Stimulated activated memory B cell treated with anti-CD40 and anti-IgM and Interleukin-4, amounts not matched to agents 10 μg/mL and 1 μg/mL and 100 μg/mL, for 72 hours (primary cell): ENCODE results near the gene NCOA3.
"Not testable (repeated sequence)": the region's sequence is repeated elsewhere in the genome, so short reads cannot be mapped to it uniquely, and the experiment has no call there.

ENCODE experiments used
- ATAC-seq: fragments of 150-1000 bp; cut with Tn5 transposase; 2 replicates; pipeline ENCODE4 v1.10.0; 2021
- H3K27ac Mint-ChIP-seq: one replicate; pipeline ENCODE4 v1.8.0; 2022; ENCODE audit warnings: mild to moderate bottlenecking, mixed read lengths
- H3K27me3 Mint-ChIP-seq: one replicate; pipeline ENCODE4 v1.8.0; 2022; ENCODE audit warnings: mixed read lengths
- H3K36me3 Mint-ChIP-seq: one replicate; pipeline ENCODE4 v1.8.0; 2022; ENCODE audit warnings: mixed read lengths
- H3K4me1 Mint-ChIP-seq: one replicate; pipeline ENCODE4 v1.8.0; 2022; ENCODE audit warnings: mixed read lengths
- H3K4me3 Mint-ChIP-seq: one replicate; pipeline ENCODE4 v1.8.0; 2022; ENCODE audit warnings: mild to moderate bottlenecking, moderate library complexity, mixed read lengths
- H3K9me3 Mint-ChIP-seq: one replicate; pipeline ENCODE4 v1.8.0; 2022; ENCODE audit warnings: mixed read lengths

NCOA3 gene

DNA sequence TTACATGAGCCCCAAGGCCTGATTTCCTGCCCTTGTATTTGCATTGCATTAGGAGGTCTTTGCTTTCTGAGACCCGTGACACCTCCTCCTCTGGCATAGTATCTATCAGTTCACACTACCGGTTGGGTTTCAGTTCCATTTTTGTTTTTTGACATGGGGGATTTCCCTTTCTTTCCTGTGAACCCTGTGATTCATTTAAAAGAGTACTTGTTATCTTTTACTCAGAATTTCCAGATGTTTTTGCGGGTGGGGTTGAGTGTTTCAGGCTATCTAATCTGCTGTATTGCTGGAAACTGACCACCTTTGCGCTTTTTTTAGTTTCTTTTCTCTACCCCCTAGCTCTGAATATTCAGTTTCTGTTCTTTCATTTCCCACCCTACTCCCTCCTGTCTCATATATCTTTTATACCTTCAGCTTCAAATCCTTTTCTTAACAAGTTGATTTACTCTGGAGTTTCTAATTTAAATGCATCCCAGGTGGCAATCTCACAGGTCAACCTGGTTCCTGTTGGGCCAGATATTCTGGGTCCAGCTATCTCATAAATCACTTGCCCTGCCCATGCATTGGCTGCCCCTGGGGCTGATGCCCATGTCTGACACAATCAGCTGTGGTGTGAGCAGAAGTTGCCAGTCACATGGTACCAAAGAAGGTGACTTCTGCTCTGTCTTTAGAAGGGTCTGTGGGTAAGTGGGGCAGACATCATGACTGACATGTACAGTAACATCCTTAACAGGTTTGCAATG, 14.3 kb upstream of the NCOA3 start:
- ATAC-seq = peak; percentile 91
- Mint-ChIP-seq H3K4me3 (peak overlapping the region; percentile 63), H3K27me3 (no peaks in the 10 kb centered on the region), H3K27ac (peak overlapping the region; percentile 93), H3K36me3 (no peaks in the 10 kb centered on the region), H3K9me3 (no peaks in the 10 kb centered on the region), H3K4me1 (peaks cover 63% of the 10 kb centered on the region)

GRCh38 chr20:47489448-47489872, 12.2 kb upstream of the NCOA3 start:
- H3K4me1 Mint-ChIP-seq = peaks cover 83% of the 10 kb centered on the region
- no peaks in the 10 kb centered on the region for H3K27me3 Mint-ChIP-seq
- no peak for ATAC-seq
- no peaks in the 10 kb centered on the region for H3K36me3 Mint-ChIP-seq
- H3K4me3 Mint-ChIP-seq = peak overlapping the region; percentile 36
- H3K9me3 Mint-ChIP-seq = no peaks in the 10 kb centered on the region
- peak overlapping the region; percentile 93 for H3K27ac Mint-ChIP-seq

- Mint-ChIP-seq H3K36me3 (no peaks in the 10 kb centered on the region), H3K4me3 (no peak overlapping the region), H3K9me3 (no peaks in the 10 kb centered on the region), H3K27ac (peak overlapping the region; percentile 93), H3K4me1 (peaks cover 78% of the 10 kb centered on the region), H3K27me3 (no peaks in the 10 kb centered on the region)
- peak; percentile 44 for ATAC-seq
Observed at GRCh38 chr20:47490795-47491194, 10.9 kb upstream of the NCOA3 start.

- no peak for ATAC-seq
- Mint-ChIP-seq H3K4me3 (no peak overlapping the region), H3K4me1 (peaks cover 70% of the 10 kb centered on the region), H3K36me3 (no peaks in the 10 kb centered on the region), H3K27ac (peak overlapping the region; percentile 93), H3K9me3 (no peaks in the 10 kb centered on the region), H3K27me3 (no peaks in the 10 kb centered on the region)
Observed at GRCh38 chr20:47492284-47492683, 9.4 kb upstream of the NCOA3 start.

GRCh38 chr20:47493175-47493962, 8.3 kb upstream of the NCOA3 start:
- H3K4me3 Mint-ChIP-seq = peak overlapping the region; percentile 22
- H3K27ac Mint-ChIP-seq = peak overlapping the region; percentile 93
- peaks cover 63% of the 10 kb centered on the region for H3K4me1 Mint-ChIP-seq
- no peaks in the 10 kb centered on the region for H3K27me3 Mint-ChIP-seq
- ATAC-seq = peak; percentile 62
- no peaks in the 10 kb centered on the region for H3K36me3 Mint-ChIP-seq
- no peaks in the 10 kb centered on the region for H3K9me3 Mint-ChIP-seq

DNA sequence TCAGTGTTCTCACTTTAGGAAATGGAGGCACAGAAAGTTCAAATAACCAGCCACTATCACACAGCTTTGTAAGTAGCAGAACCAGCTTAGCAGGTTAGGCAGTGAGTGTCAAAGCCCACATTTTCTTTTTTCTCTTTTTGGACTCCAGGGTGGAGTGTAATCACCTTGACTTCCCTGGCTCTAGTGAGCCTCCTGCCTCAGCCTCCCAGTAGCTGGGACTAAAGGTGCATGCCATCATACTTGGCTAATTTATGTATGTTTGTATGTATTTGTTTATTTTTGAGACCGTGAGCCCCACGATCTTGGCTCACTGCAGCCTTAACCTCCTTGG, 7.8 kb upstream of the NCOA3 start:
- Mint-ChIP-seq H3K9me3 (no peaks in the 10 kb centered on the region), H3K36me3 (no peaks in the 10 kb centered on the region), H3K4me1 (peaks cover 63% of the 10 kb centered on the region), H3K27ac (peak overlapping the region; percentile 93), H3K4me3 (peak overlapping the region; percentile 46), H3K27me3 (no peaks in the 10 kb centered on the region)
- ATAC-seq = no peak

DNA sequence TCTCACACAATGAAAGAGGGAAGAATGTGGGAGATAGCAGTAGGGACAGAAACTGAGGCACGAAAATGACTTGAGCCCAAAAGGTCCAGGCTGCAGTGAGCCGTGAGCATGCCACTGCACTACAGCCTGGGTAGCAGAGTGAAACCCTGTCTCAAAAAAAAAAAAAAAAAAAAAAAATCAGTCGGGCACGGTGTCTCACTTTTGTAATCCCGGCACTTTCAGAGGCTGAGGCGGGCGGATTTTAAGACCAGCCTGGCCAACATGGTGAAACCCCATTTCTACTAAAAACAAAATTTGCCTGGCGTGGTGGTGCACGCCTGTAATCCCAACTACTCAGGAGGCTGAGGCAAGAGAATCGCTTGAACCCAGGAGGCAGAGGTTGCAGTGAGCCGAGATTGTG, 7.1 kb upstream of the NCOA3 start:
- not testable (repeated sequence) for H3K9me3 Mint-ChIP-seq, H3K4me3 Mint-ChIP-seq, H3K36me3 Mint-ChIP-seq, H3K27me3 Mint-ChIP-seq, ATAC-seq
- peaks cover 56% of the 10 kb centered on the region for H3K4me1 Mint-ChIP-seq
- H3K27ac Mint-ChIP-seq = peak overlapping the region; percentile 93

DNA sequence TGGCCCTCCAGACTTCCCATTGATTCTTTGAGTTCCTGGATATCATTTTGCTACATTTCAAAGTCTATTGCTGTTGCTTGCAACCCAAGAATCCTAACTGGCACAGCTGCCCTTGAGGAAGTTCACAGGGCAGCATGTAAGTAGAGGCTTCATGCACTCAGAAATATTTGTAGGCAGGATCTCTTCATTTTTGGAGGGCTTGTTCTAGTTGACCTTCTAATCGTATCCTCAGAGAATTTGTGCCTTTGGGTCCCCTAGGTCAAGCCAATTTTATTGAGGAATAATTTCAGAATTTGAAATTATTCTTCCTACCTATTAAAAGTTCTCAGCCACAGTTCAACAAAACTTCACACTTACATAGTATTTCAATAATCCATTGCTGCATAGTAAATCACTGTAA, 5.6 kb upstream of the NCOA3 start:
- Mint-ChIP-seq H3K36me3 (no peaks in the 10 kb centered on the region), H3K4me3 (no peak overlapping the region), H3K4me1 (peaks cover 66% of the 10 kb centered on the region), H3K9me3 (no peaks in the 10 kb centered on the region), H3K27ac (peak overlapping the region; percentile 93), H3K27me3 (no peaks in the 10 kb centered on the region)
- ATAC-seq = no peak

DNA sequence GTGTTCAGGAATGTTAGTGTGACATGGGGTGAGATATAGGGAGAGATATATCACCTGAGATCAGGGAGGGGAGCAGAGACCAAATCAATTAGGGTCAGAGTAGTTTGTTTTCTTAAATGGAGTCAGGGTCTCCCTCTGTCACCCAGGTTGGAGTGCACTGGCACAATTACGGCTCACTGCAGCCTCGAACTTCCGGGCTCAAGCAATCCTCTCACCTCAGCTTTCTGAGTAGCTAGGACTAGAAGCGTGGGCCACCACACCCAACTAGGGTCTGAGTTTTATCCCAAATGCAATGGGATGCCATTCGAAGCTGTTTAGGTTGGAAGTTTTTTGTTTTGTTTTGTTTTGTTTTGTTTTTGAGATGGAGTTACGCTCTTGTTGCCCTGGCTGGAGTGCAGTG, 3.1 kb upstream of the NCOA3 start:
- ATAC-seq = no peak
- Mint-ChIP-seq H3K4me3 (peak overlapping the region; percentile 43), H3K36me3 (peaks cover 16% of the 10 kb centered on the region), H3K9me3 (no peaks in the 10 kb centered on the region), H3K4me1 (peaks cover 46% of the 10 kb centered on the region), H3K27ac (peak overlapping the region; percentile 69), H3K27me3 (no peaks in the 10 kb centered on the region)

DNA sequence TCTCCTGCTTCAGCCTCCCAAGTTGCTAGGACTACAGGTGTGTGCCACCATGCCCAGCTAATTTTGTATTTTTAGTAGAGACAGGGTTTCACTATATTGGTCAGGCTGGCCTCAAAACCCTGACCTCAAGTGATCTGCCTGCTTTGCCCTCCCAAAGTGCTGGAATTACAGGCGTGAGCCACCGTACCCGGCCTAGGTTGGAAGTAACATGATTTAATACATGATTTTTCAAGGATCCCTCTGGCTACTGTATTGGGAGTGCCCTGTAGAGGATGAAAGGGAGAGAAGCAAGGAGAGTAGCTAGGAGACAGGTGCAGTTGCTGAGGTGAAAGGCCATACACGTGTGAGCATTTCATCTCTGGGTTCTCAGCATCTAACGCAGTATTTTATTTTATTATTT, 2.6 kb upstream of the NCOA3 start:
- H3K36me3 Mint-ChIP-seq = peaks cover 20% of the 10 kb centered on the region
- peak overlapping the region; percentile 69 for H3K27ac Mint-ChIP-seq
- H3K4me1 Mint-ChIP-seq = peaks cover 41% of the 10 kb centered on the region
- ATAC-seq = no peak
- H3K9me3 Mint-ChIP-seq = no peaks in the 10 kb centered on the region
- H3K27me3 Mint-ChIP-seq = no peaks in the 10 kb centered on the region
- H3K4me3 Mint-ChIP-seq = no peak overlapping the region

GRCh38 chr20:47500082-47500481, 1.6 kb upstream of the NCOA3 start:
- peaks cover 23% of the 10 kb centered on the region for H3K36me3 Mint-ChIP-seq
- H3K27ac Mint-ChIP-seq = peak overlapping the region; percentile 93
- H3K9me3 Mint-ChIP-seq, ATAC-seq, H3K27me3 Mint-ChIP-seq: not testable (repeated sequence)
- H3K4me1 Mint-ChIP-seq = peaks cover 34% of the 10 kb centered on the region
- peak overlapping the region; percentile 94 for H3K4me3 Mint-ChIP-seq

- peaks cover 31% of the 10 kb centered on the region for H3K4me1 Mint-ChIP-seq
- peak overlapping the region; percentile 93 for H3K27ac Mint-ChIP-seq
- no peaks in the 10 kb centered on the region for H3K9me3 Mint-ChIP-seq
- H3K36me3 Mint-ChIP-seq = peaks cover 23% of the 10 kb centered on the region
- H3K27me3 Mint-ChIP-seq = no peaks in the 10 kb centered on the region
- H3K4me3 Mint-ChIP-seq = peak overlapping the region; percentile 94
- no peak for ATAC-seq
Observed at GRCh38 chr20:47500554-47500953, 1.1 kb upstream of the NCOA3 start.

- peaks cover 23% of the 10 kb centered on the region for H3K36me3 Mint-ChIP-seq
- ATAC-seq = no peak
- H3K4me3 Mint-ChIP-seq = peak overlapping the region; percentile 94
- H3K27ac Mint-ChIP-seq = peak overlapping the region; percentile 93
- H3K9me3 Mint-ChIP-seq = no peaks in the 10 kb centered on the region
- H3K27me3 Mint-ChIP-seq = no peaks in the 10 kb centered on the region
- peaks cover 32% of the 10 kb centered on the region for H3K4me1 Mint-ChIP-seq
Observed at GRCh38 chr20:47501116-47501481, 588 bp upstream of the NCOA3 start.

DNA sequence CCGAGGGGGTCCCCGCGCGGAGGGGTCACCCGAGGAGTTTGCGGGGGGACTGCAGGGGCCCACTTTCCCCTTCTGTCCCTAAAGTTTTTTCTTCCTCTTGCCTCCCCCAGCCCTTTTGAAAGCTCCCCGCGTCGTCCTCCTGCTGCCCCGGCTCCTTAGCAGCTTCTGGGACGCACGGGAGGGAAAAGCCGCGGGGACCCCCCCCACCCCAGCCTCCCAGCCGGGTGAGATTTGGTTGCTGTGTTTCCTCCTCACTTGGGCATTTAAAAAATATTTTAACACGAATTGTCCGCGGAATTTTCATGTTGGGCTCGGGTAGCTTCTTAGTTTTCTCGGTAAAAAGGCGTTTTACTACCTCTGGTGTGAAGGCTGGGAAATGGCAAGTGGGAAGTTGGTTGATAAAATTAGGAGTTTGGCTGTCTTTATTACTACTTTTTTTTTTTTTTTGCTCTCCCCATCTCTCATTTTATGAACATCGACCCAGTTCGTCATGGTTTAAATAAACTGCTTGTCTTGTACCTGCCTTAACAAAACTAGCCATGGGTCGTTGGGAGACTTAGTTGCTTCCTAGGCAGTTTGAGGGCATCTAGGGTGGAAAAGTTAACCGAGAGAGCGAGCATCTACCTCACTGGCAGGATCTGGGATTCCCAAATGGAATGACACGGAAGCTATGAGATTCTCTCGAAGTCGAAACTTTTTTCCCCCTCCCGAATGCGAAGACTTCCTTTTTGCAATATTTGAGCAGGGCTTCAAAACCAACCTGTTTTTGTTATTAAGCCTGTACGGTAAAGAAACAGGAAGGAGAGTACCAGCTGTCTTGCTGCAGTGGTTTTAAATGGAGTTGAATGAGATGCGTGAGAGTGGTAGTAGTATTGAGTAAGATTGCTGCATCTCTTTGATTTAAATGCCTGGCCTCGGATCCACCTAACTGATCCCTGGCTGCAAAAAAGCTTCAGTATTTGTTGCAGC, 868 bp downstream of the NCOA3 start:
- peaks cover 28% of the 10 kb centered on the region for H3K36me3 Mint-ChIP-seq
- ATAC-seq = peak; percentile 60
- peak overlapping the region; percentile 94 for H3K4me3 Mint-ChIP-seq
- no peaks in the 10 kb centered on the region for H3K9me3 Mint-ChIP-seq
- H3K27ac Mint-ChIP-seq = peak overlapping the region; percentile 93
- H3K4me1 Mint-ChIP-seq = peaks cover 45% of the 10 kb centered on the region
- H3K27me3 Mint-ChIP-seq = no peaks in the 10 kb centered on the region

DNA sequence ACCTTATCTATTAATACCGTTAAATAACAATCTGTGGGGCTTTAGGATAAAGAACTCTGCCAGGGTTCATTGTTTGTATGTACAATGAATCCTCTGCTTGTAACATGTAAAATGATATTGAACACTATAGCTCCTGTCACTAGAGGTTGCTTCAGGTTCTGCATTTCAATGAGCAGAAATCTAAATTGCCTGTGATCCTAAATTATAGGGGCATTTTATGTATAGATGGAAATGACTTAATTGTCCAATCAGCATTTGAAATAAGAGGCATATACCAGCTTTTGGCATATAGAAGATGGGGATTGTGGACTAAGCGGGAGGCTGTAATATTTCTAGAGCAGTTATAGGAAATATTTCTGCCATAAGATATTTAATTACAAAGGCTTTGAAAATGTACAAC, 2.0 kb downstream of the NCOA3 start:
- Mint-ChIP-seq H3K9me3 (no peaks in the 10 kb centered on the region), H3K36me3 (peaks cover 28% of the 10 kb centered on the region), H3K4me1 (peaks cover 46% of the 10 kb centered on the region), H3K27me3 (no peaks in the 10 kb centered on the region), H3K27ac (peak overlapping the region; percentile 93), H3K4me3 (peak overlapping the region; percentile 94)
- ATAC-seq = no peak
